Kidney (tissue), 14 donors: ENCODE results near the gene NFU1. TPM values are rescaled to one million over a fixed set of nuclear protein-coding genes. Genes with fewer than 3 reads are reported as not detected.

Source experiments
- DNase-seq, 5 donors: peaks; one replicate each; pipeline ENCODE4 v3.0.0-alpha.2; 2013 to 2020
- FAIRE-seq: peaks from 2 replicates; lab custom pipeline; 2012; peaks lifted over from hg19 to GRCh38; lab: Jason Lieb, UNC
- H3K27ac ChIP-seq, 2 donors: one replicate each; pipeline ENCODE4 v1.7.0; 2013; ENCODE audit warnings: low read depth in 2 of 2, low read length in 2 of 2, inconsistent platforms in 1 of 2
- H3K27me3 ChIP-seq: one replicate; pipeline ENCODE4 v1.7.1; 2013; ENCODE audit warnings: low read length, inconsistent platforms; ENCODE audit not compliant: control insufficient read depth, insufficient read depth
- H3K36me3 ChIP-seq, 3 donors: one replicate each; pipeline versions ENCODE4 v1.7.0 to v1.7.1; 2013; ENCODE audit warnings: low read length in 3 of 3, control low read depth in 1 of 3, inconsistent platforms in 1 of 3; ENCODE audit not compliant: insufficient read depth in 3 of 3, control insufficient read depth in 2 of 3
- H3K4me1 ChIP-seq, 3 donors: one replicate each; pipeline versions ENCODE4 v1.7.0 to v1.7.1; 2013; ENCODE audit warnings: low read length in 3 of 3, inconsistent platforms in 1 of 3, low read depth in 1 of 3; ENCODE audit not compliant: control insufficient read depth in 2 of 3, insufficient read depth in 2 of 3
- H3K4me3 ChIP-seq, 3 donors: one replicate each; pipeline versions ENCODE4 v1.7.0 to v1.8.1; 2013; ENCODE audit warnings: low read length in 3 of 3, control low read depth in 1 of 3, inconsistent platforms in 1 of 3
- H3K9ac ChIP-seq, 3 donors: one replicate each; pipeline versions ENCODE4 v1.7.0 to v1.7.1; 2013; ENCODE audit warnings: low read length in 3 of 3, control low read depth in 1 of 3, inconsistent platforms in 1 of 3
- H3K9me3 ChIP-seq, 3 donors: one replicate each; pipeline versions ENCODE4 v1.7.0 to v1.7.1; 2013; ENCODE audit warnings: low read length in 3 of 3, control low read depth in 1 of 3, inconsistent platforms in 1 of 3; ENCODE audit not compliant: control insufficient read depth in 2 of 3, insufficient read depth in 1 of 3
- CTCF ChIP-seq: IDR thresholded peaks from 3 replicates; pipeline ENCODE4 v1.5.1; 2012; ENCODE audit warnings: mild to moderate bottlenecking, moderate library complexity, borderline replicate concordance; ENCODE audit not compliant: insufficient read depth; ENCODE audit errors: extremely low read depth
- intact Hi-C: fragments of 100-400 bp; cut with DNase I; formaldehyde crosslinking; loops from one replicate; pipeline ENCODE4 v1.11.1; 2022
- polyA plus RNA-seq: library from polyadenylated mRNA; stranded (reverse); fragments of 350-450 nt; fragmentation: Illumina TruSeq; extraction: RNeasy Lipid Tissue Mini Kit (QIAGEN cat#74804); gene quantifications from one replicate; pipeline ENCODE4 v1.2.3, GENCODE V29; 2014; ENCODE audit warnings: low read depth, low replicate concordance; ENCODE audit not compliant: insufficient read depth
- total RNA-seq: library from RNA; stranded (reverse); fragmentation: NEBNext Ultra II Directional; extraction: Animal tissue kit (Norgen Biotek cat#: 25700); gene quantifications from one replicate; pipeline ENCODE4 v1.2.1, GENCODE V29; 2021
- donor health status: control.
- donor health status: control.
- donor health status: control.
- donor health status: control.
- donor health status: control.
- donor health status: DM: yes; HTN: yes; CAD: no.
- donor health status: Normal renal cell carcinoma (clear cell type).

Gene NFU1
- total and polyA plus RNA-seq, 2 donors from 2014 or later: 40.2 to 120 TPM

- DNase-seq (no peak), FAIRE-seq (no peak)
- Histone ChIP-seq H3K27me3 (no peaks in the 10 kb centered on the region), H3K4me1 (no peaks in the 10 kb centered on the region), H3K9ac (no peak overlapping the region), H3K9me3 (no peaks in the 10 kb centered on the region), H3K4me3 (no peak overlapping the region), H3K27ac (no peak overlapping the region), H3K36me3 (peaks cover 5 to 23% (median 20%) of the 10 kb centered on the region in 3 donors)
- no peak for TF ChIP-seq CTCF
- intact Hi-C loops: no loop called here
Measured at GRCh38 chr2:69372767-69373166, 64.5 kb downstream of the NFU1 start.

- Histone ChIP-seq H3K36me3 (peaks cover 9 to 23% (median 20%) of the 10 kb centered on the region in 3 donors), H3K4me3 (no peak overlapping the region), H3K9me3 (no peaks in the 10 kb centered on the region), H3K27me3 (no peaks in the 10 kb centered on the region), H3K27ac (no peak overlapping the region), H3K4me1 (no peaks in the 10 kb centered on the region), H3K9ac (no peak overlapping the region)
- DNase-seq (no peak), FAIRE-seq (no peak)
- TF ChIP-seq CTCF: no peak
- intact Hi-C loops: no loop called here
Measured at GRCh38 chr2:69369802-69370201, 67.4 kb downstream of the NFU1 start.

GRCh38 chr2:69368588-69368987, 68.6 kb downstream of the NFU1 start:
- Histone ChIP-seq H3K4me3 (no peak overlapping the region), H3K4me1 (no peaks in the 10 kb centered on the region), H3K27me3 (no peaks in the 10 kb centered on the region), H3K27ac (no peak overlapping the region), H3K9ac (no peak overlapping the region), H3K9me3 (no peaks in the 10 kb centered on the region), H3K36me3 (peaks cover 9 to 23% (median 20%) of the 10 kb centered on the region in 3 donors)
- intact Hi-C loops: no loop called here
- DNase-seq (no peak), FAIRE-seq (no peak)
- no peak for TF ChIP-seq CTCF

- H3K4me1 ChIP-seq: no peaks in the 10 kb centered on the region
- H3K9me3 ChIP-seq: no peaks in the 10 kb centered on the region
- DNase-seq: no peak
- H3K27ac ChIP-seq: no peak overlapping the region
- TF ChIP-seq CTCF: no peak
- H3K27me3 ChIP-seq: no peaks in the 10 kb centered on the region
- FAIRE-seq: no peak
- peaks cover 14 to 19% (median 14%) of the 10 kb centered on the region in 3 donors for H3K36me3 ChIP-seq
- H3K9ac ChIP-seq: no peak overlapping the region
- intact Hi-C loops: no loop called here
- H3K4me3 ChIP-seq: no peak overlapping the region
Measured at GRCh38 chr2:69359371-69359770, 77.9 kb downstream of the NFU1 start.
